ENCODE data around the gene PTPRG.

DNA sequence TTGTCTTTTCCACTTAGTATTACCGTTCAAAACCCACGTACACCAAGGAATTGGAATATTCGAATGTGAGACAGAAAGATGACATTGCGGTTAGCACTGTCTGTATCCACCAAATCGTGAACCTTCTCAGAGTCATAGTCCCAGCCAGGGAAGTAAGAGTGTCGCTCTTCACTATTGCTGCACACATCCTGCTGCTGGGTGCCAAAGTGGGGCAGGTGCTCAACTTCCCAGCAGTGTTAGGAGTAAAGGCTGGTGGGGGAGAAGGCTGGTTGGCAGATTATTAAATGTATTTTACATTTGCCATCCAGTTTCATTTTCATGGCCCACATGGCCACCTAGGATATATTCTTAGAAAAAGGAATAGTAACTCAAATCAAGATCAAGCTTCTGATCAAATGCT, 65.1 kb downstream of the PTPRG start:
- TF ChIP-seq, protein P1, sequence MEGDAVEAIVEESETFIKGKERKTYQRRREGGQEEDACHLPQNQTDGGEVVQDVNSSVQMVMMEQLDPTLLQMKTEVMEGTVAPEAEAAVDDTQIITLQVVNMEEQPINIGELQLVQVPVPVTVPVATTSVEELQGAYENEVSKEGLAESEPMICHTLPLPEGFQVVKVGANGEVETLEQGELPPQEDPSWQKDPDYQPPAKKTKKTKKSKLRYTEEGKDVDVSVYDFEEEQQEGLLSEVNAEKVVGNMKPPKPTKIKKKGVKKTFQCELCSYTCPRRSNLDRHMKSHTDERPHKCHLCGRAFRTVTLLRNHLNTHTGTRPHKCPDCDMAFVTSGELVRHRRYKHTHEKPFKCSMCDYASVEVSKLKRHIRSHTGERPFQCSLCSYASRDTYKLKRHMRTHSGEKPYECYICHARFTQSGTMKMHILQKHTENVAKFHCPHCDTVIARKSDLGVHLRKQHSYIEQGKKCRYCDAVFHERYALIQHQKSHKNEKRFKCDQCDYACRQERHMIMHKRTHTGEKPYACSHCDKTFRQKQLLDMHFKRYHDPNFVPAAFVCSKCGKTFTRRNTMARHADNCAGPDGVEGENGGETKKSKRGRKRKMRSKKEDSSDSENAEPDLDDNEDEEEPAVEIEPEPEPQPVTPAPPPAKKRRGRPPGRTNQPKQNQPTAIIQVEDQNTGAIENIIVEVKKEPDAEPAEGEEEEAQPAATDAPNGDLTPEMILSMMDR (IDR thresholded peaks at IDR 0.05 in 4 of 5, conservative IDR thresholded peaks at IDR 0.05 in 1 of 5) = no peak
- no peak for TF ChIP-seq POLR2A (IDR thresholded peaks at IDR 0.05)
